Neural progenitor cell (in vitro differentiated cells): Measurements from ENCODE around the gene DLGAP3.

Source experiments
- EZH2 ChIP-seq: fragments of 200-600 bp; sonication (generic); IDR thresholded peaks from 2 replicates; pipeline ENCODE4 v1.6.1; 2017; ENCODE audit warnings: antibody characterized with exemption, mild to moderate bottlenecking, moderate library complexity
- EZH2phosphoT487 ChIP-seq: fragments of 200-600 bp; sonication (generic); IDR thresholded peaks from 2 replicates; pipeline ENCODE4 v1.6.1; 2017; ENCODE audit warnings: antibody characterized with exemption
- TF ChIP-seq, protein P1 (sequence below): fragments of 200-600 bp; sonication (generic); IDR thresholded peaks from 2 replicates; pipeline ENCODE4 v1.5.1; 2017; ENCODE audit warnings: antibody characterized with exemption, mild to moderate bottlenecking

DNA sequence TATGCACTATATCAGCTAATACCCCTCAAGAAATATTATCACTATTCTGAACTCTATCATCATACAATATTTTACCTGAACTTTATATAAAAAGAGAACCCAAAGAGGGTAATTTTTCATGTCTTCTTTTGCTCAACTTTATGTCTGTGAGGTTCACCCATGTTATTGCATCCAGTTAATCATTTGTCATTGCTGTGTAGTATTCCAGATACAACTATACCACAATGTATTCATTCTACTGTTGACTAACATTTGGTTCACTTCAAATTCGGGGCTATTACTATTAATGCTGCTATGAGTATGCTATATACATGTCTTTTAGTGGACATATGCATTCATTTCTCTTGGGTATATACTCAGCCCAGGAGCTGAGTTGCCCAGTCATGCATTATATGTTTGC, 21.0 kb upstream of the DLGAP3 start:
- TF ChIP-seq, protein P1, sequence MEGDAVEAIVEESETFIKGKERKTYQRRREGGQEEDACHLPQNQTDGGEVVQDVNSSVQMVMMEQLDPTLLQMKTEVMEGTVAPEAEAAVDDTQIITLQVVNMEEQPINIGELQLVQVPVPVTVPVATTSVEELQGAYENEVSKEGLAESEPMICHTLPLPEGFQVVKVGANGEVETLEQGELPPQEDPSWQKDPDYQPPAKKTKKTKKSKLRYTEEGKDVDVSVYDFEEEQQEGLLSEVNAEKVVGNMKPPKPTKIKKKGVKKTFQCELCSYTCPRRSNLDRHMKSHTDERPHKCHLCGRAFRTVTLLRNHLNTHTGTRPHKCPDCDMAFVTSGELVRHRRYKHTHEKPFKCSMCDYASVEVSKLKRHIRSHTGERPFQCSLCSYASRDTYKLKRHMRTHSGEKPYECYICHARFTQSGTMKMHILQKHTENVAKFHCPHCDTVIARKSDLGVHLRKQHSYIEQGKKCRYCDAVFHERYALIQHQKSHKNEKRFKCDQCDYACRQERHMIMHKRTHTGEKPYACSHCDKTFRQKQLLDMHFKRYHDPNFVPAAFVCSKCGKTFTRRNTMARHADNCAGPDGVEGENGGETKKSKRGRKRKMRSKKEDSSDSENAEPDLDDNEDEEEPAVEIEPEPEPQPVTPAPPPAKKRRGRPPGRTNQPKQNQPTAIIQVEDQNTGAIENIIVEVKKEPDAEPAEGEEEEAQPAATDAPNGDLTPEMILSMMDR: no peak
- TF ChIP-seq EZH2 (no peak), EZH2phosphoT487 (no peak)
